HepG2 (cell line): ENCODE results near the gene ZC3H18. TPM values are rescaled to one million over a fixed set of nuclear protein-coding genes. Genes with fewer than 3 reads are reported as not detected.

Source experiments
- DPF2 ChIP-seq: sonication (generic); formaldehyde crosslinking; IDR thresholded peaks from 2 replicates; pipeline ENCODE4 v1.4.0; 2020; ENCODE audit warnings: mild to moderate bottlenecking, low read depth, missing genetic modification reagents, borderline replicate concordance
- ETV6 ChIP-seq: sonication (generic); formaldehyde crosslinking; conservative IDR thresholded peaks from 2 replicates; pipeline ENCODE4 v1.4.0; 2020; ENCODE audit warnings: missing genetic modification reagents
- FLYWCH1 ChIP-seq: sonication (generic); formaldehyde crosslinking; IDR thresholded peaks from 2 replicates; pipeline ENCODE4 v1.8.1; 2023; ENCODE audit warnings: mild to moderate bottlenecking, missing genetic modification reagents
- FOXA3 ChIP-seq: IDR thresholded peaks from 2 replicates; pipeline ENCODE4 v1.6.1; 2016; ENCODE audit warnings: missing genetic modification reagents, missing compliant biosample characterization
- HMGA1 ChIP-seq: sonication (generic); formaldehyde crosslinking; conservative IDR thresholded peaks from 2 replicates; pipeline ENCODE4 v1.4.0; 2020; ENCODE audit warnings: missing genetic modification reagents
- HNRNPK ChIP-seq: fragments of 200-400 bp; formaldehyde crosslinking; IDR thresholded peaks from 2 replicates; pipeline ENCODE4 v1.6.1; 2018; ENCODE audit warnings: low read length, low read depth, moderate library complexity, mild to moderate bottlenecking; ENCODE audit not compliant: poor library complexity, severe bottlenecking
- HOXA5 ChIP-seq: sonication (generic); formaldehyde crosslinking; IDR thresholded peaks from 2 replicates; pipeline ENCODE4 v1.4.0; 2020; ENCODE audit warnings: missing genetic modification reagents
- JUN ChIP-seq: sonication (generic); formaldehyde crosslinking; IDR thresholded peaks from 2 replicates; pipeline ENCODE4 v1.4.0; 2020; ENCODE audit warnings: mild to moderate bottlenecking, missing genetic modification reagents
- KLF15 ChIP-seq: sonication (generic); formaldehyde crosslinking; IDR thresholded peaks from 2 replicates; pipeline ENCODE4 v1.8.1; 2023; ENCODE audit warnings: borderline replicate concordance, mild to moderate bottlenecking, inconsistent platforms, missing genetic modification reagents, mixed read lengths
- KMT2A ChIP-seq: sonication (generic); formaldehyde crosslinking; IDR thresholded peaks from 2 replicates; pipeline ENCODE4 v1.4.0; 2020; ENCODE audit warnings: missing genetic modification reagents
- NCOA2 ChIP-seq: sonication (generic); formaldehyde crosslinking; IDR thresholded peaks from 2 replicates; pipeline ENCODE4 v1.8.0; 2022; ENCODE audit warnings: inconsistent platforms
- NFYC ChIP-seq: IDR thresholded peaks from 2 replicates; pipeline ENCODE4 v1.6.1; 2016; ENCODE audit warnings: missing genetic modification reagents, missing compliant biosample characterization
- PAX8 ChIP-seq: sonication (generic); formaldehyde crosslinking; IDR thresholded peaks from 2 replicates; pipeline ENCODE4 v1.8.0; 2022; ENCODE audit warnings: mild to moderate bottlenecking, missing genetic modification reagents, borderline replicate concordance
- RFX3 ChIP-seq: IDR thresholded peaks from 2 replicates; pipeline ENCODE4 v1.6.1; 2016; ENCODE audit warnings: missing biosample characterization, missing genetic modification reagents
- SRY ChIP-seq: sonication (generic); formaldehyde crosslinking; IDR thresholded peaks from 2 replicates; pipeline ENCODE4 v1.8.0; 2022; ENCODE audit warnings: mild to moderate bottlenecking, missing genetic modification reagents
- ZFY ChIP-seq: sonication (generic); formaldehyde crosslinking; IDR thresholded peaks from 2 replicates; pipeline ENCODE4 v1.4.0; 2020; ENCODE audit warnings: missing genetic modification reagents
- ZNF121 ChIP-seq: sonication (generic); formaldehyde crosslinking; IDR thresholded peaks from 2 replicates; pipeline ENCODE4 v1.5.0; 2020; ENCODE audit warnings: mild to moderate bottlenecking, missing genetic modification reagents
- ZNF263 ChIP-seq: sonication (generic); formaldehyde crosslinking; IDR thresholded peaks from 2 replicates; pipeline ENCODE4 v1.4.0; 2020; ENCODE audit warnings: missing genetic modification reagents
- ZNF280B ChIP-seq: sonication (generic); formaldehyde crosslinking; IDR thresholded peaks from 2 replicates; pipeline ENCODE4 v1.5.0; 2020; ENCODE audit warnings: missing genetic modification reagents, mild to moderate bottlenecking, borderline replicate concordance
- ZNF773 ChIP-seq: sonication (generic); formaldehyde crosslinking; IDR thresholded peaks from 2 replicates; pipeline ENCODE4 v1.4.0; 2020; ENCODE audit warnings: missing genetic modification reagents, borderline replicate concordance
- ZNF776 ChIP-seq: sonication (generic); formaldehyde crosslinking; IDR thresholded peaks from 2 replicates; pipeline ENCODE4 v1.4.0; 2020; ENCODE audit warnings: mild to moderate bottlenecking, missing genetic modification reagents
- ZNF792 ChIP-seq: IDR thresholded peaks from 2 replicates; pipeline ENCODE4 v1.6.1; 2016
- ZSCAN25 ChIP-seq: sonication (generic); formaldehyde crosslinking; IDR thresholded peaks from 2 replicates; pipeline ENCODE4 v1.8.0; 2022; ENCODE audit warnings: mild to moderate bottlenecking, missing genetic modification reagents
- polyA plus RNA-seq, 8 experiments: library from polyadenylated mRNA; depleted of rRNA in 3 of 8; stranded (reverse) in 7 of 8; unstranded in 1 of 8; fragments of >200 nt; fragmentation: Illumina TruSeq in 4 of 8; extraction: Trizol in 4 of 8; gene quantifications; 2 replicates each; pipeline versions ENCODE4 v1.2.1 to v1.2.3, GENCODE V29; 2011 to 2016; ENCODE audit warnings: low read depth in 4 of 8, missing spikeins in 1 of 8, mixed read lengths in 1 of 8; ENCODE audit not compliant: insufficient read depth in 1 of 8
- total RNA-seq, 5 experiments: library from RNA; depleted of rRNA; stranded (reverse); fragments of >200 nt; fragmentation: Illumina TruSeq; extraction: Trizol; gene quantifications; 2 replicates each; pipeline ENCODE4 v1.2.3, GENCODE V29; 2016; ENCODE audit warnings: low read depth in 1 of 5
- TF ChIP-seq, protein P1 (sequence below): sonication (generic); formaldehyde crosslinking; IDR thresholded peaks from 2 replicates; pipeline ENCODE4 v1.5.0; 2020; ENCODE audit warnings: missing genetic modification reagents
- TF ChIP-seq, protein P2 (sequence below): sonication (generic); formaldehyde crosslinking; IDR thresholded peaks from 2 replicates; pipeline ENCODE4 v1.5.0; 2020; ENCODE audit warnings: missing genetic modification reagents, mild to moderate bottlenecking, borderline replicate concordance
- TF ChIP-seq, protein P3 (sequence below): sonication (generic); formaldehyde crosslinking; conservative IDR thresholded peaks from 2 replicates; pipeline ENCODE4 v1.8.0; 2022; ENCODE audit warnings: mild to moderate bottlenecking, moderate library complexity, missing genetic modification reagents

ZC3H18 gene
- total and polyA plus RNA-seq, 2 of the 13 experiments (the other 11 are each of a cell fraction or from before 2014, with no cell fraction given), result 11.2 to 27.4 TPM

- TF ChIP-seq ZNF263, result peak; percentile 58; the same call in 1 of the 2 replicates
- 0 out of 2 replicates have a peak, but pooled peaks have one; percentile 63 for TF ChIP-seq SRY (CRISPR knock-in tag)
- no peak for TF ChIP-seq ZNF776 (CRISPR knock-in tag)
- peak; percentile 91 for TF ChIP-seq ZFY (CRISPR knock-in tag)
- no peak for TF ChIP-seq ZSCAN25 (CRISPR knock-in tag)
- TF ChIP-seq, protein P1, sequence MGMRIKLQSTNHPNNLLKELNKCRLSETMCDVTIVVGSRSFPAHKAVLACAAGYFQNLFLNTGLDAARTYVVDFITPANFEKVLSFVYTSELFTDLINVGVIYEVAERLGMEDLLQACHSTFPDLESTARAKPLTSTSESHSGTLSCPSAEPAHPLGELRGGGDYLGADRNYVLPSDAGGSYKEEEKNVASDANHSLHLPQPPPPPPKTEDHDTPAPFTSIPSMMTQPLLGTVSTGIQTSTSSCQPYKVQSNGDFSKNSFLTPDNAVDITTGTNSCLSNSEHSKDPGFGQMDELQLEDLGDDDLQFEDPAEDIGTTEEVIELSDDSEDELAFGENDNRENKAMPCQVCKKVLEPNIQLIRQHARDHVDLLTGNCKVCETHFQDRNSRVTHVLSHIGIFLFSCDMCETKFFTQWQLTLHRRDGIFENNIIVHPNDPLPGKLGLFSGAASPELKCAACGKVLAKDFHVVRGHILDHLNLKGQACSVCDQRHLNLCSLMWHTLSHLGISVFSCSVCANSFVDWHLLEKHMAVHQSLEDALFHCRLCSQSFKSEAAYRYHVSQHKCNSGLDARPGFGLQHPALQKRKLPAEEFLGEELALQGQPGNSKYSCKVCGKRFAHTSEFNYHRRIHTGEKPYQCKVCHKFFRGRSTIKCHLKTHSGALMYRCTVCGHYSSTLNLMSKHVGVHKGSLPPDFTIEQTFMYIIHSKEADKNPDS (CRISPR knock-in tag), result peak; percentile 92; the same call in 1 of the 2 replicates
- TF ChIP-seq HOXA5 (CRISPR knock-in tag), result peak; percentile 82; the same call in 1 of the 2 replicates
- no peak for TF ChIP-seq HMGA1 (CRISPR knock-in tag)
- no peak for TF ChIP-seq DPF2
- no peak for TF ChIP-seq FLYWCH1 (CRISPR knock-in tag)
- TF ChIP-seq, protein P2, sequence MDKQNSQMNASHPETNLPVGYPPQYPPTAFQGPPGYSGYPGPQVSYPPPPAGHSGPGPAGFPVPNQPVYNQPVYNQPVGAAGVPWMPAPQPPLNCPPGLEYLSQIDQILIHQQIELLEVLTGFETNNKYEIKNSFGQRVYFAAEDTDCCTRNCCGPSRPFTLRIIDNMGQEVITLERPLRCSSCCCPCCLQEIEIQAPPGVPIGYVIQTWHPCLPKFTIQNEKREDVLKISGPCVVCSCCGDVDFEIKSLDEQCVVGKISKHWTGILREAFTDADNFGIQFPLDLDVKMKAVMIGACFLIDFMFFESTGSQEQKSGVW (CRISPR knock-in tag), result no peak
- no peak for TF ChIP-seq NCOA2 (CRISPR knock-in tag)
- 0 out of 2 replicates have a peak, but pooled peaks have one; percentile 24 for TF ChIP-seq ZNF792 (CRISPR knock-in tag)
- no peak for TF ChIP-seq KLF15 (CRISPR knock-in tag)
- no peak for TF ChIP-seq FOXA3 (CRISPR knock-in tag)
- TF ChIP-seq ETV6, result peak; percentile 35; the same call in 1 of the 2 replicates
- TF ChIP-seq RFX3 (CRISPR knock-in tag), result no peak
- TF ChIP-seq KMT2A (CRISPR knock-in tag), result peak; percentile 37
- TF ChIP-seq, protein P3, sequence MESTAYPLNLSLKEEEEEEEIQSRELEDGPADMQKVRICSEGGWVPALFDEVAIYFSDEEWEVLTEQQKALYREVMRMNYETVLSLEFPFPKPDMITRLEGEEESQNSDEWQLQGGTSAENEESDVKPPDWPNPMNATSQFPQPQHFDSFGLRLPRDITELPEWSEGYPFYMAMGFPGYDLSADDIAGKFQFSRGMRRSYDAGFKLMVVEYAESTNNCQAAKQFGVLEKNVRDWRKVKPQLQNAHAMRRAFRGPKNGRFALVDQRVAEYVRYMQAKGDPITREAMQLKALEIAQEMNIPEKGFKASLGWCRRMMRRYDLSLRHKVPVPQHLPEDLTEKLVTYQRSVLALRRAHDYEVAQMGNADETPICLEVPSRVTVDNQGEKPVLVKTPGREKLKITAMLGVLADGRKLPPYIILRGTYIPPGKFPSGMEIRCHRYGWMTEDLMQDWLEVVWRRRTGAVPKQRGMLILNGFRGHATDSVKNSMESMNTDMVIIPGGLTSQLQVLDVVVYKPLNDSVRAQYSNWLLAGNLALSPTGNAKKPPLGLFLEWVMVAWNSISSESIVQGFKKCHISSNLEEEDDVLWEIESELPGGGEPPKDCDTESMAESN (CRISPR knock-in tag), result peak; percentile 80
- TF ChIP-seq ZNF280B (CRISPR knock-in tag), result no peak
- no peak for TF ChIP-seq NFYC (CRISPR knock-in tag)
- TF ChIP-seq HNRNPK, result peak; percentile 87
- peak; percentile 53; the same call in 1 of the 2 replicates for TF ChIP-seq ZNF773 (CRISPR knock-in tag)
- TF ChIP-seq ZNF121 (CRISPR knock-in tag), result no peak
- TF ChIP-seq PAX8 (CRISPR knock-in tag), result 0 out of 2 replicates have a peak, but pooled peaks have one; percentile 20
- no peak for TF ChIP-seq JUN (CRISPR knock-in tag)
Measured at GRCh38 chr16:88650749-88651275, 80.6 kb downstream of the ZC3H18 start, which contains the start of gene CYBA (continued).
